BE2C (cell line): ENCODE measurements around the gene RCL1.

ENCODE experiments used
- DNase-seq: peaks from one replicate; pipeline ENCODE4 v3.0.0-alpha.2; 2020
- H3K27me3 ChIP-seq: fragments of 250-450 bp; sonication (Bioruptor Pico); 2 replicates; pipeline ENCODE4 v1.5.1; 2020; ENCODE audit warnings: mild to moderate bottlenecking
- H3K36me3 ChIP-seq: fragments of 250-450 bp; sonication (Bioruptor Pico); 2 replicates; pipeline ENCODE4 v1.5.1; 2020; ENCODE audit warnings: mild to moderate bottlenecking
- H3K4me1 ChIP-seq: fragments of 250-450 bp; sonication (Bioruptor Pico); 2 replicates; pipeline ENCODE4 v1.5.1; 2020
- H3K4me3 ChIP-seq: 2 replicates; pipeline ENCODE4 v1.5.1; 2011; ENCODE audit warnings: low read depth, low read length
- H3K9me3 ChIP-seq: fragments of 250-450 bp; sonication (Bioruptor Pico); 2 replicates; pipeline ENCODE4 v1.5.1; 2020
- CTCF ChIP-seq: IDR thresholded peaks from 2 replicates; pipeline ENCODE4 v1.5.1; 2012; ENCODE audit warnings: mild to moderate bottlenecking, low read depth, low read length

Gene RCL1

GRCh38 chr9:4798281-4799032 lies 5.7 kb downstream of the RCL1 start:
- no peak for DNase-seq
- H3K9me3 ChIP-seq: no peaks in the 10 kb centered on the region; the same call in 1 of the 2 replicates
- peaks cover 9% of the 10 kb centered on the region for H3K4me1 ChIP-seq
- H3K27me3 ChIP-seq: no peaks in the 10 kb centered on the region
- no peak for TF ChIP-seq CTCF
- H3K4me3 ChIP-seq: no peak overlapping the region
- H3K36me3 ChIP-seq: no peaks in the 10 kb centered on the region

DNA sequence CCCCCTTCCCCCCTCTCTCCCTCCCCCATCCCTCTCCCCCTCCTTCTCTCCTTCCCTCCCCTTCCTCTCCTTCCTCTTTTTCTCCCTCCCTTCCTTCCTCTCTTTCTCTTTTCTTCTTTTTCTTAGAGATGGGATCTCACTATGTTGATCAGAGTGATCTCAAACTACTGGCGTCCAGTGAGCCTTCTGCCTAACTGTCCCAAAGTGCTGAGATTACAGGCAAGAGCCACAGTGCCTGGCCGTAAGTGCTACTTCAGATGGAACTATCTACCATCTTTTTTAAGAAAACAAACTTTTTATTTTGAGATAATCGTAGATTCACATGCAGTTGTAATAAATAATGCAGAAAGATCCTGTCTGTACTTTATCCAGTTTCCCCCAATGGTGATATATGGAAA lies 6.3 kb downstream of the RCL1 start:
- Histone ChIP-seq H3K4me1 (peaks cover 9% of the 10 kb centered on the region), H3K36me3 (no peaks in the 10 kb centered on the region; the same call in 1 of the 2 replicates), H3K27me3 (no peaks in the 10 kb centered on the region), H3K4me3 (no peak overlapping the region), H3K9me3 (no peaks in the 10 kb centered on the region; the same call in 1 of the 2 replicates)
- TF ChIP-seq CTCF: no peak
- DNase-seq: no peak

DNA sequence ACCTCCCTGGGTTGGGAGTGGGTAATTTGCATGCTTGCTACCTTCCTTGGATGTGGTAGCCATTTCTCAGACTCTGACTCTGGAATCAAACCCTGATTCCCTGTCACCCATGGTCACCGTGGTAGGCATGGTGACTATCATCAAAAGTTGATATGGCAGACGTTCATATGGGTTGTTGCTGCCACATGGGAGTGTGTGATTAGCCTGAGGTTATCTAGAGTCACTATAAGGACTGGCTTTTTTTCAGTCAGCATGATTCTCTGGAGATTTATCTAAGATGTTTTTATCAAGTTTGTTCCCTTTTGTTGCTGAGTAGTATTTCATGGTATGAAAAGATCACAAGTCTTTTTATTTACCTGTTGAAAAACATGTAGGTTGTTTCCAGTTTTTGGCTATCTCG lies 7.0 kb downstream of the RCL1 start:
- Histone ChIP-seq H3K4me3 (no peak overlapping the region), H3K36me3 (no peaks in the 10 kb centered on the region; the same call in 1 of the 2 replicates), H3K9me3 (no peaks in the 10 kb centered on the region; the same call in 1 of the 2 replicates), H3K27me3 (no peaks in the 10 kb centered on the region), H3K4me1 (peaks cover 9% of the 10 kb centered on the region)
- no peak for TF ChIP-seq CTCF
- no peak for DNase-seq

GRCh38 chr9:4801156-4801555 lies 8.4 kb downstream of the RCL1 start:
- no peak for TF ChIP-seq CTCF
- H3K27me3 ChIP-seq: no peaks in the 10 kb centered on the region
- no peaks in the 10 kb centered on the region; the same call in 1 of the 2 replicates for H3K36me3 ChIP-seq
- no peaks in the 10 kb centered on the region; the same call in 1 of the 2 replicates for H3K9me3 ChIP-seq
- H3K4me1 ChIP-seq: peaks cover 9% of the 10 kb centered on the region
- no peak for DNase-seq
- H3K4me3 ChIP-seq: no peak overlapping the region

- Histone ChIP-seq H3K4me3 (no peak overlapping the region), H3K4me1 (peaks cover 3% of the 10 kb centered on the region), H3K9me3 (no peaks in the 10 kb centered on the region; the same call in 1 of the 2 replicates), H3K27me3 (no peaks in the 10 kb centered on the region), H3K36me3 (no peaks in the 10 kb centered on the region; the same call in 1 of the 2 replicates)
- DNase-seq: no peak
- no peak for TF ChIP-seq CTCF
Observed at GRCh38 chr9:4803670-4804530, 11.2 kb downstream of the RCL1 start.

DNA sequence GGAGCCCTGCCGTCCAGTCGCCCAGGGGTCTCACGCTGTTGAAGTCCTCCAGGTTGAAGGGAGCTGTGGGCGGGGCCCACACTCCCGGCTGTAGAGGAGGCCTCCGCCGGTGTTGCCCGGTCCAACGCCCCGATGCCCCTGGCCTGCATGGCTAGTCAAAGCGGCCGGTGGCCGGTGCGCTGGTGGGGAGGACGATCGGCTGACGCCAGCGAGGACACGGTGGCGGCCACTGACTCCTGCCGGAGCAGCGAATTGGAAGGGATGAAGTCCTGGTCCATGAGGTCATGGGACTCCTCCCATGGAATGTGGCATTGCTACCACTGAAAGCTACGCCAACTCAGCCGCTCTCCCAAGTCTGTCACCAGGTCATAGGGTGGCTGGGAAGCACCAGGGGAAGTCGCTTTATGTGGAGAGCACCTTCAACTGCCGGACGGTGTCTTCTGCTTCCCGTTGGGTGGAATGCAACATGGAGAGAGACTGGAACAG lies 11.8 kb downstream of the RCL1 start:
- TF ChIP-seq CTCF: no peak
- DNase-seq: no peak
- H3K4me3 ChIP-seq: no peak overlapping the region
- no peaks in the 10 kb centered on the region for H3K4me1 ChIP-seq
- H3K27me3 ChIP-seq: no peaks in the 10 kb centered on the region
- H3K36me3 ChIP-seq: no peaks in the 10 kb centered on the region; the same call in 1 of the 2 replicates
- H3K9me3 ChIP-seq: no peaks in the 10 kb centered on the region; the same call in 1 of the 2 replicates
